HG03108 (cell line): ENCODE measurements around the gene PLXNA2.

Experiments
- ATAC-seq: cut with Tn5 transposase; IDR thresholded peaks from one replicate; pipeline ENCODE4 v1.9.1; 2021; ENCODE audit warnings: moderate library complexity; ENCODE audit not compliant: unreplicated experiment

The PLXNA2 gene

GRCh38 chr1:208241512-208241911 lies 2.7 kb downstream of the PLXNA2 start:
- ATAC-seq, result no peak

DNA sequence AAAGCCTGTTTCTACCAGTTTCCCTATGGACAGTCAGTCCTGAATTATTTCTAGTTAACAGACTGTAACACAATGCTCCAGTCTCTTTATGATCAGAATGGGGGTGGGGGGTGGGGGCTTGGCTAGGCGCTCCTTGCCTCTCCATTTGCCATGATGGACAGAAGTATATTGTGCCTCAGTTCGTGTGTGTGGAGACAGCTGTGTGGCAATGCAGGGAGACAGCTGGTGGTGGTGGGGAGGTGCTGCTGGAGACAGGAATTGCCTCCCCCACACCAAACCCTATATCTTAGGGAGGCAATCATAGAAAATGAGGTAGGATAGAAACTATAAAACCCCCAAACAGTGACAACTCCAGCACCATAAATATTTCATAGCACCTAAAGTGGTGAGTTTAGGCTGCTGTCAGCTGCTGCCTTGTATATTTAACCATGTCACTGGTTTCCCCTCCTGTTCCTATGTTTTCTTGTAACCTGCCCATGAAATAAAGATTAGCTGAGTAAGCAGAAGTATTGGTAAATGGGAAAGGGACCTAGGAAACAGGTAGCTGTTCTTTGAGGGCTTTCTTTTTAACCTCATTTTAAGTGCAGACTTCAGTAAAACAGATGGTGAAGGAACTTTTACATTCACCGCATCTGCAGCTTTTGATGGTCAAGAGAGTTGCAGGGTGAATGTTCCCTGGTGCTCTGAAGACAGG lies 3.4 kb downstream of the PLXNA2 start:
- ATAC-seq, result no peak

DNA sequence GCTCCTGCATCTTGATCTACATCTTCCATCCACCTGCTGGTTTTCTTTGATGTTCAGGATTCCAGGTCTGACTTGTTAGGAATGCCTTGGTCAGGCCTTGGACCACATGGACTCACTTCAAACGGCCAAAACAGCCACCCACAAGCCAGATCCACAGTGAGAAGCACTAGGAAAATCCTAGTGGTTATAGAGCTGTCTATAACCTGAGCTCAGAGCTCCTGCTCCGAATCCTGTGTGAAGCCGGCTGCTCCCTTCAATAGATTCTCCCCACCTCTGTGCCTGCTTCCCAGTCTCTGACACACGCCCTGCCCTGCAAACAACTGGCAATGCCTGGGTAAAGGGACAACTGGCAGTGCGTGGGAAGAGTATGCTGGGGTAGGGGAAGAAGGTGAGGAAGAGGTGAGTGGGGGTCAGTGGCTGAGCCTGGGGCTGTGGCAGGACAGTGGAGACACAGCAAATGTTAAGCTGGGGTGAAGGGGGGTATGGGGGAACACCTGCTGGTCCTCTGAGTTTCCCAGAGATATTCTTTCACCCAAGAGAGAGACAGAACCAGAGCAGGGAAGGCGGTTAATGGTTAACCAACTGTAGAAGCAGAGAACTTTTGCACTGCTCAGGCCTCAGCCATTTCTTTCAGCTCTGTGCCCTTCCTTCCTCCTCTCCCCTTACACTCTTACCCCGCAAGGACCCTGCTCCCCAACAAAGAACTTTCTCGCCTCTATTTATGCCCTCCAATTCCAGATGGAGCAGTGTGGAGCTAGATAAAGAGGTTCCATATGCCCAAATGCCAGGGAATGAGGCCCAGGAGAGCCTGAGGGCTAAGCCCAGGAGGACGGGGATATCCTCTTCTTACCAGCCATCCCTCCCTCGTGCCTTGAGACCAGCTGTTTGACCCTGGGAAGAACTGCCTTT lies 4.5 kb downstream of the PLXNA2 start:
- ATAC-seq, result no peak

DNA sequence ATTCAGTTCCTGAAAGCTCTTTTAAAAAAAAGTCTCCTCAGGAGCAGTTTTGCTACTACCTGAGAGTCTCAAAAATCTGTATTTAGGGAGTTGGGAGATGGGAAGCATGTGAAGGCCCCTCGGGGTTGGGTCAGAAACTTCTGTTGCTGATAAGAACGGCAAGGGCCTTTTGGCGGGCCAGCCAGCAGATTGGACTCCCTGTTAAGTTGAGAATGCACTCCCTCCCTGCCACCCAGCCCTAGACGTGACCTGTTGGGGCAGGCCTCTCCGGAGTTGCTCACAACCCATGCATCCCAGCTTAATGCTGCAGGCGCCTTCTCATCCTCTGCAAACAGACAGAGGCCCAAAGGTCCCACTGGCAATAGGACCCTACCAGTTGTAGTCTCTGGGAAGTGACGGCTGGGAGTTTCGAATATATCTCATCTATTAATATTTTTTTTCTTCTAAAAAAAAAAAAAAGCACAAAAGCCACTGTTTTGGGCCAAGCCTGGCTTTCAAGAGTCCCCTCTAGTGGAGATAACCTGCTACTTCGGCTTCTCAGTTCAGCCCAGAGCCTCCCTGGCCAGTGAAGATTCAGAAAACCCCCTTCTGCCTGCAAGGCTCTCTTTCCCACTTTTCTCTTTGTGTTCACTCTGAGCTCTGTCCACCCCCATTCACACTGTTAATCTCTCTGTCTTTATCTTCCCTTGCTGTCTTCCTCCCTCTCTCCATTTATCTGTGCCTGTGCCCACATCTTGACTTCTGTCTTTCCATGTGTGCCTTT lies 5.3 kb downstream of the PLXNA2 start:
- no peak for ATAC-seq

GRCh38 chr1:208237241-208237640 lies 6.9 kb downstream of the PLXNA2 start:
- ATAC-seq, result no peak

- no peak for ATAC-seq
Observed at GRCh38 chr1:208235982-208236761, 8.0 kb downstream of the PLXNA2 start.

DNA sequence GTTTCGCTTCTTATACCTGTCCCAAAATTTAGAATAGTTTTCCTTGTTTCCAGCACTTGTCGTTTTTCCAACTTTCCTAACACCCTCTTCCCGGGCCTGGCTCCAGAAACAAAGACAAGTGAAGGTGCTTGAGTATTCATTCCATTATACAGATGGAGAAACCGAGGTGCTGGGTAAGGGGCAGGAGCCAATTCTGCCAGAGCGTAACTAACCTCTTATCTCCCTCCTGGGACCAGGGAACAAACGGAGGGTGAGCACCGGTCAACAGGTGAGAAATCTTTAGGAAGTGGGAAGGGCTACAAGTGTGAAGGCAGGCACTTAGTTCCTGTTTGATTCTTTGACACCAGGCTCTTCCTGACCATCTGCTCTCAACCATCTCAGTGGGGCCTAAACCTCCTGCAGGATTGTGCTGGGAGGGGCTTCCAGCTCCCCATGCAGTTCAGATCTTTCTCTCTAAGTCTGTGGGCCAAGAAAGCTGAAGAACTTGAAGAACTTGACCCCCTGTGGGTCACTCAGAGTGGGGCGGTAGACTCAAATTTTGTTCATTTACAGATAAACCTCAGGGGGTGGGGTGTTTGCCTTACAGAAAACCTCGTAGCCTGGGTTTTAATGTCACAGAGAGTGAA lies 8.7 kb downstream of the PLXNA2 start:
- ATAC-seq, result no peak

- no peak for ATAC-seq
Observed at GRCh38 chr1:208234721-208235120, 9.5 kb downstream of the PLXNA2 start.

DNA sequence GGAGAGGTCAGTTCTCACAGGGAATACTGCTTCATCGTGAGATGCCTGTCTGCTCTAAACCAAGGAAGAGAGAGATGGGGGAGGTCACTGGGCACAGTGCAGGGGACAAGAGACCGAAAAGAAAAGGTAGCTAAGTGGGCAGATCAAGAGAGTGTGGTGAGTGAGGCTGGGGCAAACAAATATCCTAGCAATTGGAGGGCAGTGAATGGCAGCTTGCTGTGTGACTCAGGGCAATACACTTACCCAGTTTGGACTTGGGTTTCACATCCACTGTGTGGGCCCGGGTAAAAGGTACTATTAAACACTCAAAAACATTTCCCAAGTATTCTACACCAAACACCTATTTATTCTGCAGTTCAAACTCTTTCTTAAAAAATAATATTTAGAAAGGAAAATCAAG lies 10.2 kb downstream of the PLXNA2 start:
- ATAC-seq, result no peak

GRCh38 chr1:208233546-208233945 lies 10.6 kb downstream of the PLXNA2 start:
- ATAC-seq, result no peak

DNA sequence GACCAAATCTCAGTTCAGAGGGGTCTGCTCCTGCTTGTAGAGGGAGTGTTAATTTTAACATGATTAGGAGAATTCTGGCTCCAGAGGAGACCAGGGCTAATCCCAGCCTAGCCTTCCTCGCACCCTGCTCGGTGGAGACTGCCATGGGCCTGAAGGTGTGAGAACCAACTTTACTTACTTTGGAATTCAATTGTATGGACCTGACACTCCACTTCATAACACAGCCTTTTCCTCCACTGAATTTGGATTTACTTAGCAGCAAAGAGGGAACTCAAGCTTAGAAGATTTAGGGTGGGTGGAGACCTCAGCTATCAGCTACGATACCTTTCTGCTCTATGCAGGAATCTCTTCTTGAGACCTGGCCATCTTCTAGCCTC lies 11.5 kb downstream of the PLXNA2 start:
- ATAC-seq, result no peak

GRCh38 chr1:208231881-208232661 lies 12.1 kb downstream of the PLXNA2 start:
- no peak for ATAC-seq

- ATAC-seq, result no peak
Observed at GRCh38 chr1:208230668-208231529, 13.3 kb downstream of the PLXNA2 start.

DNA sequence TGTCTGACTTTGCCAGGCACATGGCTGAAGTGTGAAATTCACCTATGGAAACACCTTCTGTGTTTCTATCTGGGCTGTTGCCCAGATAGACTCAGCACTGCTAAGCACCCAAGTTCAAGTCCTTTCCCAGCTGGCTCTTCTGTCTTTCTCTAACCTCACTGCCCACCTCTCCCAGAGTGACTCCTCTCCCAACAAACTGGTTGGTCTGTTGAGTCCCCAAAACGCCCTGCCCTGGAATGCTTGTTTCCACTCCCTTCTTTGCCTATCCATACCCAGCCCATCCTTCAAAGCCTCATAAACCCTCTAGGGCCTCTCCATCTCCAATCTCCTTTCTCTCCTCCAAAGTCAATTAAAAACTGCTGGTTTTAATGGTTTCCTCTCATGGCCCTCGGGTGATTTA lies 15.6 kb downstream of the PLXNA2 start:
- no peak for ATAC-seq

GRCh38 chr1:208228026-208228425 lies 16.2 kb downstream of the PLXNA2 start:
- no peak for ATAC-seq

DNA sequence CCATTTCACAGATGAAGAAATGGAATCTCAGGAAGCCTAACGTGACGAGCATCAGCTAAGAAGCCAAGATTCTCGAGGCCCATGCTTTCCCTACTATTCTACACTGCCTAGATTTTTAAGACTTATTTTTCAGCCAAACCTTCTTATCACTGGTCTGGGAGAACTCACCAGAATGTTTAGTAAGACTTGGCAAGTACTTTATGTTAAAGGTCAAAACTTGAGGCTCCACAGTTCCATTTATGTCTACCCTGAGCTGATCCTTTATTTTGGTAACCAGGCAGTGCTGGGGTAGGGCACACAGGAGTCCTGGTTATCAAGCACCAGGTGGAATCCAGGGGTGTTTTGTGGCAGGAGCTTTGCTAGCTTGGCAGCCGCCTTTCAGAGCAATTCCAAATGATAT lies 16.8 kb downstream of the PLXNA2 start:
- no peak for ATAC-seq

GRCh38 chr1:208225954-208226937 lies 17.9 kb downstream of the PLXNA2 start:
- no peak for ATAC-seq
